ENCODE data around the gene GAA. TPM values are rescaled to one million over a fixed set of nuclear protein-coding genes. Genes with fewer than 3 reads are reported as not detected.

Gene GAA
- polyA plus RNA-seq, 1 of the 3 experiments (the other 2 are of a cell fraction): 27.3 TPM

GRCh38 chr17:80084773-80085172 is 16.6 kb upstream of the GAA start:
- Histone ChIP-seq H2AFZ (ENCODE audit: low read depth) (no peak overlapping the region), H3K9me2 (no peaks in the 10 kb centered on the region), H3K79me2 (ENCODE audit: insufficient read depth) (no peaks in the 10 kb centered on the region), H3K4me3 (ENCODE audit: low read depth in 2 of 2, low read length in 1 of 2) (no peak overlapping the region), H3K36me3 (replicated peaks in 1 of 2; ENCODE audit: control insufficient read depth in 1 of 2, insufficient read depth in 2 of 2, low read length in 1 of 2) (no peaks in the 10 kb centered on the region), H3F3A (replicated peaks; ENCODE audit: insufficient read depth) (no peaks in the 10 kb centered on the region), H3K9ac (no peak overlapping the region), H3K4me1 (ENCODE audit: control insufficient read depth in 1 of 2, insufficient read depth in 2 of 2, low read depth in 1 of 2, low read length in 1 of 2) (peaks cover 0 to 6% of the 10 kb centered on the region in 2 experiments; a peak in 1 of 4 replicates), H3K27me3 (ENCODE audit: insufficient read depth) (no peaks in the 10 kb centered on the region), H3K27ac (ENCODE audit: low read depth in 2 of 2, low read length in 1 of 2) (no peak overlapping the region), H3K4me2 (no peak overlapping the region), H4K20me1 (ENCODE audit: insufficient read depth) (no peaks in the 10 kb centered on the region), H3K9me3 (no peaks in the 10 kb centered on the region)
- DNase-seq: no peak
- ChIA-PET CTCF (interaction anchor here (1.6 to 4.7 kb wide), 3 partner anchors 9 to 17 kb away, joined by 14 to 86 read pairs (median 36); partner anchors contain the start of gene GAA), POLR2A (interaction anchor here (1.2 kb wide), 1 partner anchor 17 kb away, joined by 5 read pairs; the partner anchor contains the start of gene GAA)
- WGBS (ENCODE audit: low lambda C conversion rate): 94% methylated on average over 12 of the region's 15 CpGs
- TF ChIP-seq GATA2 (CRISPR knock-in tag; IDR thresholded peaks at IDR 0.05) (no peak), ELF1 (IDR thresholded peaks at IDR 0.05) (no peak), CTCF (IDR thresholded peaks at IDR 0.05) (no peak), USF2 (IDR thresholded peaks at IDR 0.05; ENCODE audit: borderline replicate concordance, low read depth, low read length) (no peak), TEAD4 (IDR thresholded peaks at IDR 0.05; ENCODE audit: borderline replicate concordance, insufficient read depth) (no peak), EZH2phosphoT487 (IDR thresholded peaks at IDR 0.05; ENCODE audit: borderline replicate concordance, low read depth) (no peak), MEF2A (IDR thresholded peaks at IDR 0.05; ENCODE audit: borderline replicate concordance, low read depth) (no peak), TCF12 (IDR thresholded peaks at IDR 0.05) (no peak), ZBTB33 (IDR thresholded peaks at IDR 0.05; ENCODE audit: borderline replicate concordance, low read depth) (no peak), YY1 (IDR thresholded peaks at IDR 0.05; ENCODE audit: low read depth) (no peak), MAX (IDR thresholded peaks at IDR 0.05; ENCODE audit: low read depth) (no peak), POLR2AphosphoS5 (IDR thresholded peaks at IDR 0.05; ENCODE audit: low read depth, low read length) (no peak), FOXJ3 (CRISPR knock-in tag; IDR thresholded peaks at IDR 0.05) (no peak), NFIC (IDR thresholded peaks at IDR 0.05; ENCODE audit: borderline replicate concordance) (no peak), GABPA (IDR thresholded peaks at IDR 0.05; ENCODE audit: low read depth) (no peak), NRF1 (IDR thresholded peaks at IDR 0.05; ENCODE audit: low read depth, low read length) (no peak), MXI1 (IDR thresholded peaks at IDR 0.05; ENCODE audit: low read depth, low read length) (no peak), TAF1 (IDR thresholded peaks at IDR 0.05; ENCODE audit: borderline replicate concordance, low read depth, low read length) (no peak), SIN3A (IDR thresholded peaks at IDR 0.05; ENCODE audit: borderline replicate concordance, low read depth, low read length) (no peak)
